ENCODE results near the gene HEBP1.

The HEBP1 gene

GRCh38 chr12:13023811-13024530, 23.9 kb upstream of the HEBP1 start:
- DNase-seq, result no peak

- no peak for DNase-seq
These were observed 22.8 kb upstream of the HEBP1 start for GRCh38 chr12:13022851-13023271.

GRCh38 chr12:13011098-13011497, 11.0 kb upstream of the HEBP1 start:
- no peak for DNase-seq

- DNase-seq, result no peak
These were observed 8.8 kb upstream of the HEBP1 start for GRCh38 chr12:13008741-13009380.

- no peak for DNase-seq
These were observed 7.6 kb upstream of the HEBP1 start for GRCh38 chr12:13007496-13008233.

- DNase-seq, result peak; percentile 45
These were observed 5.6 kb upstream of the HEBP1 start for GRCh38 chr12:13005649-13006048.

- DNase-seq, result no peak
These were observed 4.9 kb upstream of the HEBP1 start for GRCh38 chr12:13004986-13005385.

- DNase-seq, result no peak
These were observed 4.3 kb upstream of the HEBP1 start for GRCh38 chr12:13004361-13004760.

GRCh38 chr12:13002301-13003097, 2.4 kb upstream of the HEBP1 start:
- DNase-seq, result no peak

GRCh38 chr12:13001775-13002040, 1.6 kb upstream of the HEBP1 start:
- DNase-seq, result no peak

- DNase-seq, result no peak
These were observed 1.1 kb upstream of the HEBP1 start for GRCh38 chr12:13000925-13001774.

- DNase-seq, result no peak
These were observed 505 bp upstream of the HEBP1 start for GRCh38 chr12:13000616-13000924.

GRCh38 chr12:12999271-12999958, 650 bp downstream of the HEBP1 start:
- DNase-seq, result no peak

GRCh38 chr12:12998248-12998647, 1.8 kb downstream of the HEBP1 start:
- no peak for DNase-seq

GRCh38 chr12:12997734-12998133, 2.3 kb downstream of the HEBP1 start:
- DNase-seq, result no peak

GRCh38 chr12:12997156-12997555, 2.9 kb downstream of the HEBP1 start:
- DNase-seq, result no peak

- no peak for DNase-seq
These were observed 3.9 kb downstream of the HEBP1 start for GRCh38 chr12:12996209-12996608.

GRCh38 chr12:12995088-12995487, 5.0 kb downstream of the HEBP1 start:
- no peak for DNase-seq

GRCh38 chr12:12993367-12993766, 6.7 kb downstream of the HEBP1 start:
- no peak for DNase-seq

GRCh38 chr12:12992418-12993130, 7.5 kb downstream of the HEBP1 start:
- no peak for DNase-seq

GRCh38 chr12:12990700-12991468, 9.2 kb downstream of the HEBP1 start:
- no peak for DNase-seq

All from NCI-H146 (cell line).